HUDEP-2 (cell line): ENCODE data around the gene AQP3.
"Not testable (repeated sequence)": the region's sequence is repeated elsewhere in the genome, so short reads cannot be mapped to it uniquely, and the experiment has no call there.

Source experiments
- DNase-seq, 76 experiments: peaks; one replicate each; lab custom pipeline; 2025; ENCODE audit not compliant: unreplicated experiment in 76 of 76; lab: John Stamatoyannopoulos, UW

AQP3 gene

DNA sequence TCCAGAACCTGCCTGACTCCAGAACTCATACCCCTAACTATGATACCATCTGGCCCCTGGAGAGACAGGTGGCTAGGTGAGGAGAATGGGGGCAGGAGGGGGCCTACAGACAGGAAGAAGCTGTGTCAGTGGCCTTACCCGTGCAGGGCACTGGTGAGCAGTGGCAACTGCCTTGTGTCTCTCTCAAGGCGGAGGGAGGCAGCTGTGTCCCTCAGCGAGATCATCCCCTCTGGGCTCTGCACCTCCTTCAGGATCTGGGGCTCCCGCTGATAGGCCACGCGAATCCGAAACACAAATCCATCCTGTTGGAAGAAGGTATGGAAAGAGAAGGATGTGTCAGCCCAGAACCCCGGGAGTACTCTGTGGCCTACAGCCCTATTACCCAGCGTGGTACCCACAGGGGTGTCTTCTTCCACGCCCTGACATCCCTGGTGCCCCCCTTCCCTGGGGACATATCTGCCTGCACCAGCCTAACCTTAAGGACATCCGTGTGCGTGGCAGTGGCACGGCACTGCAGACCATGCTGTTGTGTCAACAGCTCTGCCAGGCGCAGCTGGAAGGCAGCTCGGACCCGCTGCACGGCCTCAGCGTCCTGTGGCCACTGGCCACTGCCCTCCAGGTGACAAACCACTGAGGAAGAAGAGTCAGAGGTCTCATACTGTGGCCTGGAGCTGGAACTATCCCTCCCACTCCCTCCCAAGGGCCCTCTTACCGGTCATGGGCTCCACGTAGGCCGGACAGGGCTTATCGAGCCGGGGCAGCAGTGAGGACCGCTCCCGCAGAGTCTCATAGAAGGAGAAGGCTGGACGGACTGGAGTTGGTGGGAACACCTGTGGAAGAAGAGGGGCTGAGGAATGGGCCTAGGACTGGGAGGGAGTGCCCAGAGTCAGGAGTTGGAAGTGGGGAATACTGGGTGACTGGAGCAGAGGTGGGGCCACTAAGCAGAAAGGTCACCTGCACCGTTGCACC lies 18.5 kb upstream of the AQP3 start:
- no peak for DNase-seq

DNA sequence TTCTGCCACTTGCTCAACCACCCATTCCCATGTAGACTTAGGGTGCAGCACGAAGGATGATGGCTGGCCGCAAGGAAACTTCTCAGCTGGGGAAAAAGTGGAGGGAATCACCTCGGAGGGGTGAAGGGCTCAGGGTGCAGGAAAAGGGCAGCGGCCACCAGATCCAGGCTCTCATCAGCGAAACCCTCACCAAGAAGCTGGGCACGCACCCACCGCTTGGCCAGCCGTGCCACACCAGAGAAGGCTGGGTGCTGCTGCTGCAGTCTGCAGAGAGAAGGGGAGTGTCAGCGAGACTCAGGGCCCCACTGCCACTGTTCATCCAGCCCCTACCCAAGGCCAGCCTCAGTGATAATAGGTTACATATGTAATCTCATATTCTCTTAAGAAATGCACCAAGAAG lies 17.7 kb upstream of the AQP3 start:
- DNase-seq, result no peak

DNA sequence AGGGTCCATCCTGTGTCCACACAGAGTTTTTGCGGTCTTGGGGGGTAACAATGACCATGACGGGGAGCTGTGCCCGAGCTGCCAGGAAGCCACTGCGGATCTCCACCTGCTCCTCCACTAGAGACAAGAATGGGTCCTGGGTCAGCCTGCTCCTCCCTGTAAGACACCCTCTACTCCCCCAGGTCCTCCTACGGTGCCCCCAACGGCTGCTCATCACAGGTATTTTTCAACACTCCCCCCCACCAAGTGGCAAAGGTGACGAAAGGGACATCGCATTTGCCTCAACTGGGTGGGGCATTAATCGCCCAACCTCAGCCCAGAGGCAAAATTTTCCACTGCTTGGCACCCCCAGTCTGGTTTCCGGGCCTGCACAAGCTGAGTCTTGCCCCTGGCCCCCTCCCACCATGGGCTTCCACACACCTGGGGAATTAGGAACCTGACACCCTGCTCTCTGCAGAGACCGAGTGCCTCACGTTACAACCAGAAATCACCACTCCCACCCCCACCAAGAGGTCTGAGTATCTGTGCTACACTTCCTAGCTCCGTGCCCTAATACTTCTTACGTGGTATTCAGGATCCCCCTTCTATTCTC lies 16.7 kb upstream of the AQP3 start:
- no peak for DNase-seq

DNA sequence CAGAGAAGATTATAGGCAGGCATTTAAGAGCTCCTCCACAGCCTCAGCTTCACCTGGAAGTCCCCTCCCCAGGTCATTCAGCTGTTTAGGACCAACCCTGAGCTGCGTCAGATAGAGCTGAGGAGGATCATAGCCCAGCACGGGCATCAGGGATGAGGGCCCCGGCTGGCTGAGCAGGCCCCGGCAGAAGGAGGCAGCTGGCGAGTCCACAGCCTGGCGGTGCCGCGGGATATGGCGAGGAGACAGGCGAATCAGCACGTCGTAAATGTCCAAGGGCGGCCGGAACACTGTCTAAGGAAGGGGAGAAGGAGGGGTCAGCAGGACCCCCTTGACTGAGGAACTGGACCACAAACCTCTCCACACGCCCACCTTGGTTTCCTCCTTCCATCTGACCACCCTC lies 15.8 kb upstream of the AQP3 start:
- no peak for DNase-seq

DNA sequence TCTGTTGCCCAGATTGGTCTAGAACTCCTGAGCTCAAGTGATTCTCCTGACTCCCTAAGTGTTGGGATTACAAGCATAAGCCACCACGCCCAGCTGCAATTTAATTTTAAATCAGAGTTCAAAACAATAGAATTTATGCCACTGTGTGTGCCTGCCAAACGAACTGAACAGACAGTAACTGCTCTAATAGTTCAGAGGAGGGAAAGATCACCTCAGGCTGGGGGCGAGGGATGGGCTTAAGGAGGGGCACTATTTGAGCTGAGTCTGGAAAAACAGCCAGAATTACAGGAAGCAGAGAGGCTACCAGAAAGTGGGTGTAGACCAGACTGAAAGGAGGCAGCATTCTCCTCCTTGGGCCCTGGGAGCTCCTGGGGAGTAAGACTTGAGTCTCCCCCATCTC lies 14.1 kb upstream of the AQP3 start:
- no peak for DNase-seq

DNA sequence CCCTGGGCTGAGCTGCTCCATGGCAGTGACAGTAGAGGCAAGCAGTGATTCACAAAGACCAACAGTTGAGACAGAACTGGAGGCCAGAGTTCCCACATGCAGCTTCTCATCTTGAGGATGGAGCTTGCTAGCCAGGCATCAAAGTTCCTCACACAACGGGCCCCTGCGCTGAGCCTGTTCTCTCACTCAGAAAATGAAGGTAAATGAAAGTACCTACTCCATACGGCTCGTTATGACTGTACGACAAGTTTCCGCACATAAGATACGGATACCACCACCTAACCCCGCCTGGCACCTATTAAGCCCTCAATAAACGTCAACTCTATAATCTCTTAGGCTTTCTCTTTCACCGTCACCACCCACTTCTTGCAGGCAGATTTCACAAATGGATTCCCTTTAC lies 13.5 kb upstream of the AQP3 start:
- DNase-seq, result no peak

DNA sequence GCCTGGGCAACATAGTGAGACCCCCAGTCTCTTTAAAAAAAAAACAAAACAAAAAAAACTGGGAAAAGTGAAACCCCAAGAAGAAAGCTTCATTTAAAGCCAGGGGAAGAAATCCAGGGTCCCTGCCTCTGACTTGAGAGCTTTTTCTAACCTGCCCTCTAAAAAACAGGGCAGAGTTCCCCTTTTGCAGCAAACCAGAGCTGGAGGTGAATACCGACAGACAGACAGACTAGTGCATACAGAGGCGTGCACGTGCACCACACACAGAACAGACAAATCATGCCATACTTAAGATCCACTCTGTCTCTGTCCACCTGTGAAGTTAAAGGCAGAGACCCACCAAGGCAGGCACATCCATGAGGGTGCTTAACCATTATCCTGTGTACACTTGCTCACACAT lies 11.7 kb upstream of the AQP3 start:
- DNase-seq, result no peak

DNA sequence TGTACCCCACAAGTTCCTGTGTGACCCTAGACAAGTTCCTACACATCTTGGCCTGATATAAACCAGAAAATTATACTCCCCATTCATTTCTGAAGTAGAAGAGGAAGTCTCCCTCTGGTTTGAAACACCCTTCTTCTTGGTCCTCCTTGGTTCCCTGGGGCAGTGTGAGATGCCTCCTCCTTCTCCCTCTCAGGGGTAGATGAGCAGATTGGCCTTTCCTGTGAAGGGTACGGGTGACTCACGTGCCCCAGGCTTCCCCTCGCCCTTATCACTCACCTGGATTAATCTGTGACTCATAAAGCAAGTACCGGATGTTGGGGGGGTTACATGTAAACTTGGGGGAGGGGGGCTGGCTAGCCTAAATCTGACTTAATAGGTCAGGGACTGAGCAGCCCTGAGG lies 11.1 kb upstream of the AQP3 start:
- peak in 4 of 76 experiments; percentile 9 to 25 (median 14) for DNase-seq

DNA sequence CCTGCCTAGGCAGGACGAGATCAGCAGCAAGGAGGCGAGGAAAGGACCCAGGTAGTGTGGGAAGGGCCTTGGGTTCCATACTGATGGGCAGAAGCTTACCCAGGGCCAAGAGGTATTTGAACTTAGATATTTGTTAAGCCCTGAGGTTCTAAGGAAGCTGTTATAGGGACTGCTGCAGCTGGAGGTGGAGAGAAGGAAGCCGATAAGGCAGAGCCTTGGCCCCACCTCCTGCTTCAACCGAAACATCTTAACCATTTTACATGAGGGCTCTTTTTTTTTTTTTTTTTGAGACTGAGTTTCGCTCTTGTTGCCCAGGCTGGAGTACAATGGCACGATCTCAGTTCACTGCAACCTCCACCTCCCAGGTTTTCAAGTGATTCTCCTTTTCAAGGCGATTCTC lies 8.6 kb upstream of the AQP3 start:
- no peak for DNase-seq

DNA sequence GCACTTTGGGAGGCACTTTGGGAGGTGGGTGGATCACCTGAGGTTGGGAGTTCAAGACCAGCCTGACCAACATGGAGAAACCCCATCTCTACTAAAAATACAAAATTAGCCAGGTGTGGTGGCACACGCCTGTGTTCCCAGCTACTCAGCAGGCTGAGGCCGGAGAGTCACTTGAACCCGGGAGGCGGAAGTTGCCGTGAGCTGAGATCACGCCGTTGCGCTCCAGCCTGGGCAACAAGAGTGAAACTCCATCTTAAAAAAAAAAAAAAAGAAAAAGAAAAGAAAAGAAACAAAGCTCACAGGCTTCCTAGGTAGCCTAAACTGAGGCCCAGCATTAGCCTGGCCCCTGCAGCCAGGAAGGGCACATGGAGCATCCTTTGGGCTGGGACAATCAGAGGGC lies 8.1 kb upstream of the AQP3 start:
- DNase-seq, result not testable (repeated sequence)

DNA sequence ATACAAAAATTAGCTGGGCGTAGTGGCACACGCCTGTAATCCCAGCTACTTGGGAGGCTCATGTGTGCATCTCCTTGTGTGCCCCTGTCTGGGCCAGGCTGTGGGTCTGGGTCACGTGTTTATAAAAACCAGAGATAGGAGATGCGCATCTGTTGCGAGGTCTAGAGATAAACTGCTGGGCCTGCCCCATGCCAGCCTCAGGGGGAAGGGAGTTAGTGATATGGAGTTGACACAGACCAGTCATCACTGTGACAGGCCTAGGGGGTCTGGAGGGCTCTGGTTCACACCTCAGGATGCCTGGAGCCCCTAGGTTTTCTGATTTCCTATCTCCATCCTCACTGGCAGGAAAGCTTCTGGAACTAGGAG lies 7.3 kb upstream of the AQP3 start:
- DNase-seq, result peak in 15 of 76 experiments; percentile 9 to 46 (median 23)

DNA sequence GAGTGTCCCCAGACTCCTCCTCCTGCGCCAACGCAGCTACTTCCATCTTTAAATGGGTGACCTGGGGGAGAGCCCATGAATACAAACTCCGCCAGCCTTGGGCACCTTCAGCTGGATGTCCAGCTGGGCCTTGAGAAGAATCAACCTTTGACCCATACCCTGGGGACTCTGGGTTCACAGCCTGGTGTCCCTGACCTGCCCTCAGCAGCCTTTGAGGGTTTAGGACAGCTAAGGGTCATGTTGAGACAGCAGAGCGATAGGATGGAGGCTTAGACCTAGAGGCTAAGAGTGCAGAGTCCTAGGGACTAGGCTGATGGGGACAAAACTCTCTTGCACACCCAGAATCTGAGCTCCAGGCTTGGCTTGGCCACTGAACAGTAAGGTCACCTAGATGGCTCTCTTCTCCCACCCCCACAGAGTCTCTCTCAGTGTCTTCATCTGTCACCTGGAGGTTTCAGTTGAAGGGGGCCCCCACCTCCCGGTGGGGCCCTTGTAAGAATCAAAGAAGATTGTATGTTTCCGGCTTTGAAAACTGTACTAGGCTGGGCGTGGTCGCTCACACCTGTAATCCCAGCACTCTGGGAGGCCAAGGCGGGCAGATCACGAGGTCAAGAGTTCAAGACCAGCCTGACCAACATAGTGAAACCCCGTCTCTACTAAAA lies 6.7 kb upstream of the AQP3 start:
- DNase-seq, result no peak

DNA sequence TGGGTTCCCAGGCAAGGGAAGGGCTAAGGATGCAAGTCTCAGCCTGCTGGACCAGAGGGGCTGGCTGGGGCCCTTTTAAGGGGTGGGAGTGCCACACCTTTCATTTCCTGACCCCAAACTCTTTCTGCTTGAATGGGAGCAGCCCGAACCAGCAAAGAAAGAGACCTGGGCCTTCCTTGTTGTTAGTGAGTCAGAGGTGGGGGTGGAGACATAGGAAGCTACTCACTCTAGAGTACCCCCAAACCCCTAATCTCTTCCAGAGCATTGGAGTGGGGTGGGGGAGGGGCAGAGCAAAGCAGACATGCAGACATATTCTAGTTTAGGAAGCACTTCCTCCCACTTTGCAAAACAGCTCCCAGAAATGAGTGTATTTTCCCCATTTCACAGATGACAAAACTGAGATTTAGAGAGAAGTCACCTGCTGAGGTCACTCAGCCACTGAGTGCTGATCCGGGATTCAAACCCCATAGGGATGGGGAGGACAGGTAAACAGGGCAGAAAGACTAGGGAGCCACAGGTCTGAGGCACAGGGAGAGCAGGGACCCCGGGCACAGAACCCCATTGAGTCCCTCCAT lies 6.0 kb upstream of the AQP3 start:
- DNase-seq, result no peak

DNA sequence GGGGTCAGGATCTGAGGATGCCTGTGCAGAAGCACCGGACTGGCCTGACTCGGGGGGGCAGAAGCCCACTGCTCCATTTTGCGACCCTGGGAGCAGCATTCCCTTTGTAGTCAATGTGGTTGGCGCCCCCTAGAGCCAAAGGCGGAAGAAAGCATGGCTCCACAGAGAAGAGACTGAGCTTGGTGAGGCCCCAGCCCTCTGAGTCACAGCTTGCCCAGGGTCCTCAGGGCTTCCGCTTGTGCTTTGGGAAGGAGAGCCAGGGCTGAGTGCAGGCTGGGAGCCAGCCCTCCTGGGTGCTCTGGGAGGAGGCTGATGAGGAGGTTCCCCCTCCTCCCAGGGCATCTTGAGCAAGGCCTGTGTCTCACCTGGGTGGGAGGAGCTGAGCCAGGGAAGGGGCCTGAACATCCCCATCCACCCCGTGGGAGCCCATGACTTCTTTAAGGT lies 5.5 kb upstream of the AQP3 start:
- peak in 52 of 76 experiments; percentile 7 to 74 (median 42) for DNase-seq

DNA sequence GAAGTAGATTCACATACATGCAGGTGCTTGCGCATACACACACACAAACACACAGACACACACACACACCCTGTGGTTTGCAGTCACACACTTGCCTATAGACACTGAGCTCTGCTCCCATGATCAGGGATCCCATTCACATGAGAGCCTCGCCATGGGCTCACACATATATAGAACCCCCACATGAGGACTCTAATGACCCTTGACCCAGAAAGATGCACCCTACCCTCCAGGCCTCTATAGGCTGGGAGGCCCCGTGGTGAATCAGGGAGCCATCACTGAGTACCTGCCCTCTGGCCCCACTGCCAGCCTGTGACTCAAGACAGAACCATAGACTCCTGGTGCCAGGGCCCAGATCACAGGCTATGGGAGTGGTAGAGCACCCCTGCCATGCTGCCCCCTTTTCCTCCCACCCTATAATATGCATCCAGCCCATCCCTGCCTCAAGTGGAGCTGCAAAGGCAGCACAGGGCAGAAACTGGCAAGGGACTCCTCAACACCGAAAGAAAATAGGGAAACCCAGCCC lies 3.3 kb upstream of the AQP3 start:
- DNase-seq, result no peak

DNA sequence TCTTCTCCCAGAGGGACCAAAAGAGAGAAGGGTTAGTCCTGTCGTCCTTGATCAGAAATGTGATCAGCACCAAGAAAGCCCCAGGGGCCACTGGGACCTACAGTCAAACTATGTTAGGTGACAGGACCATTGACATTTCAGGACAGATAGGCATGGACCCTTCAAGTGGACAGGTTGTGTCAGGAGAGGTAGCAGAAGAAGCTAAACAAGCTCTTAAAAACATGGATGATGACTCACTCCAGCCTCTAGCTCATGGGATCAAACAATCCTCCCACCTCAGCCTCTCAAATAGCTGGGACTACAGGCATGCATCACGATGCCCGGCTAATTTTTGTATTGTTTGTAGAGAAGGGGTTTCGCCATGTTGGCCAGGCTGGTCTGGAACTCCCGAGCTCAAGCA lies 2.3 kb upstream of the AQP3 start:
- DNase-seq, result no peak

DNA sequence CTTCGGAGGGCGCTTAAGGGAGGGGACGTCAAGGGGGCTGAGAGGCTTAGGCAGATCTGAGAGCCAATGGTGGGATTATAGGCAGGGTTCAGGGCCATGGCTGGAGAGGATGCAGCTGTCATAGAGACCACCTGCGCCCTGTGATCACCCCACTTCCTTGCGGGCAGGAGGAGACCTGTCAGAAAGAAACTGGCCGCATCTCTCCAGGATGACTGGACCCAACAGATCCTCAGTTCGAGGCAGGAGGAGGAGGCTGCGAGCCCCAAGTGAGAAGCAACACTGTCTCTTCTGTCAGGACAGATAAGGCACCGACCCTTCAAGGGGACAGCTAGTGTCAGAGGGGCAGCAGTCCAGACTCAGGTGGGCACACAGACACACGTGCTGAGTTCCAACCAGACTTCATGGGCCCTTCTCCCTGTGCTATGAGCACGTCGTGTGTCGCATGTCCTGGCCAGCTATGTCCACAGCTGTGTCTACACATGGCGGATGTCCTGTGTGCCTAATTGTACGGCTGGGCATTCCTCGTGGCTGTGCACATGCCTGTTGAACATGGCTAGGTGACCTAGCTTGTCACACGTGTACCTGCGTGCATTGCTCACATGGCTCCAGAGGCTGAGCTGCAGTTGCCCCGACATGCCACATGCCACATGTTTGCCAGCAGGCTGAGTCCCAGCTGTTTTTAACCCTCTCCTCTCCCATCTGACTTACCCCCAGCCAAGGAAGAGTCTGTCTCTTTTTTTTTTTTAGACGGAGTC lies 583 bp upstream of the AQP3 start:
- no peak for DNase-seq

DNA sequence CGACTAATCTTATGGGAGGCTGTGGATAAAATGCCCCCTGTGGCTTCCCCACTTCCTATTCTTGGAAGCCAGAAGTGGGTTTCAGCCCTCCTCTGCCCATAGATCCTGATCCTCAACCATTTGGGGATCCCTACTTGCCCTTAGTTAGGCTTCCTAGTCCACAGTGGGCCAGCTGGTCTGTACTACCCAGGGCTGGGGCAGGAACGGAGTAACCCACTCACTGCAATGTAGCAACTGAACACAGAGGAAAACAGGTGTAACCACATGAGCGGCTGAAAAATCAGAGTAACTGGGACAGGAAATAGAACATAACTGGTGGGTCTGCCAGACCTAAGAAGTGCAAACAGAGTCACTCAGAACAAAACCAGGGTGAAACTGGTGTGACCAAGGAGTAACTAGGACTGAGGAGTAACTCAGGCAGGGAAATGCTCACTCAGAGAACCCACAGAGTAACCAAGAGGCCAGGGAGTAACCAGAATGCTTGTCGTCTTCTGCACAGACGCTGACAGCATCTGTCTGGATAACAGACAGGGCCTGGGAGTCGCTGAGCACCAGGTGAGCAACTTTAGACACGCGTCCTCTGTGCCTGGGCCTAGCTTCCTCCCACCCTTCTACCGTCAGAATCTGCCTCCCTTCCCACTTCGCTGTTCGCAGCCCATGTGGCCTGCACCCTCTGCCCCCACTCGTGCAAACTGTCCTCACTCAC lies 1.0 kb downstream of the AQP3 start:
- peak in 35 of 76 experiments; percentile 12 to 75 (median 48) for DNase-seq

DNA sequence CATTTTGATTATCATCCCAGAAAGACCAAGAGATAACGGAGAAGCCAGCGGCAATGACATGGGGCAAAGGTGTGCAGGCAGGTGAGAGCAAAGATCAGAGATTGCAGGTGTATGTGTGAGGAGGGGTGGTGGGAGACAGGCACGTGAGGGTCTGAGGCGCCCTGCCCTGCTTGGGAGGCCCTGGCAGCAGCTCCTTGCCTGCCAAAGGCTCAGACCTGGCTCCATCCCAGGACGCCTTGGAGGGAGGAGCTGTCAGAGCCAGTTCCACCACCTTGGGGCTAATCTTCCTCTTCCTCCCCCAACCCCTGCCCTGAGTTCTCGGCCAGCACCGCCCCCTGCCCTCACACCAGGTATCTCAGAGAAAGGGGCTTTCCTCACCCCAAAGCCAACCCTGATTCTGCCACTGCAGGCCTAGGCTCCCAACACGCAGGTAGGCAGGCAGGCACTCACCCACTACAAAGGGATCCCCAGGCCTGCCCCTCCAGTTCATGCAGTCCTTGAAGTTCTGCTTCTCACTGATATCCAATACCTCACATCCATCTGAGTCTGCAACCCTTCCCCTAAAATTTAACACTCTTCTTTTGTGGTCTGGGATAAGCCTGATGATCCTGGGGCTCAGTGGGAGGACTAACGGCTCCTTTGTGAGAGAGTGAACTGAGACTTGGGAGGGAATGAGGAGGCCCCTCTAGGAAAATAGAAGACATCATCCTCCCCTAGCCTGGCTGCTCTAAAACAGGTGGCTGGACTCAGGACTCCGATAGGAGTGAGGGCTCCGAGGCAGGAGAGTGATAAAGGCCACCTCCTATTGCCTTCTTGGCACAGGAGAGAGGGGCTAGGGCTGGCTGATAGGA lies 1.8 kb downstream of the AQP3 start:
- DNase-seq, result peak in 49 of 76 experiments; percentile 8 to 62 (median 40)
